HG03342 (cell line): ENCODE results near the gene REV1.
"Not testable (repeated sequence)": the region's sequence is repeated elsewhere in the genome, so short reads cannot be mapped to it uniquely, and the experiment has no call there.

Source experiments
- ATAC-seq: cut with Tn5 transposase; IDR thresholded peaks from one replicate; pipeline ENCODE4 v1.9.1; 2021; ENCODE audit warnings: mild to moderate bottlenecking, moderate library complexity; ENCODE audit not compliant: unreplicated experiment

Gene REV1

DNA sequence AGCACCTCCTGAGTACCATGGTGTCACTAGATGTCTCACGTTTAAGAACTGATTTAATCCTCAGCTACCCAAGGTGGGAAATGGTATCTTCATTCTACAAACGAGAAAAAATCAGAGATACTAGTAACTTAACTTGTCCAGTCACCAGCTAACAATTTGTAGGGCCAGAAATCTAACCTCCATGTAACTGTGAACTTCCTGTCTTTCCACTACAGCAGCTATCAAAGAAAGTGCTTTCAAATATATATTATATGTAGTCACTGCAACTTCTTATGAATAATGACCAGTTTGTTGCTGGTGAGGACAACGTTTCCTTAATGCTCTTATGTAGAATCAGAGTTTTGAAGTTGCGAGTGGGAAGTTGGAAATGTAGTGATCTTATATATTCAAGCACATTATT, 1.9 kb downstream of the REV1 start:
- ATAC-seq: no peak

DNA sequence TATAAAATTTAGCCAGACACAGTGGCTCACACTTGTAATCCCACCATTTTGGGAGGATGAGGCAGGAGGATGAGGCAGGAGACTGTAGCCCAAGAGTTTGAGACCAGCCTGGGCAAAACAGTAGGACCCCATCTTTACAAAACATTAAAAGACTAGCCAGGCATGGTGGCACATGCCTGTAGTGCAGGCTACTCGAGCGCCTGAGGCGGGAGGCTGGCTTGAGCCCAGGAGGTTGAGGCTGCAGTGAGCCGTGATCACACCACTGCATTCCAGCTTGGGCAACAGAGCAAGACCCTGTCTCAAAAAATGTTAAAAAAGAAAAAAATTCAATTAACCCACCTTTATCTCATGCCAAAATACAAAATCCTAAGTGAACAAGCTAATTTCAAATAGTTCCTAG, 4.0 kb downstream of the REV1 start:
- ATAC-seq: no peak

DNA sequence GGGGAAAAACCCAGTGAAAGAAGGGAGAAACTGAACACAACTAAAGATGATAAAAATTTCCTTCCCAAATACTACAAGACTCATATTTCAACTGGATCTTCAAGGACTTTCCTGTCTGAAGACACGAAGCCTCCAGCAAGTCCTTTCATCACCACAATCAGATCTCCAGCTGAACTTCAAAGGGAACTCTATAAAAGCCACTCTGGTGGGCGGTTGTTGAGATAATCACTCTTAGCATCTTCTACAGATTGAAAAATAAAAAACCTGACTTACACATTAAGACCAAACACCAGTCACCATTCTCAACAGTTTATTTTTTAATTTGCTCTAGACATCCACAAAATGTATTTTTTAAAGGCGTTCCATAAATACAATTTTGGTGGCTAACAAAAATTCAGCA, 4.4 kb downstream of the REV1 start:
- no peak for ATAC-seq

DNA sequence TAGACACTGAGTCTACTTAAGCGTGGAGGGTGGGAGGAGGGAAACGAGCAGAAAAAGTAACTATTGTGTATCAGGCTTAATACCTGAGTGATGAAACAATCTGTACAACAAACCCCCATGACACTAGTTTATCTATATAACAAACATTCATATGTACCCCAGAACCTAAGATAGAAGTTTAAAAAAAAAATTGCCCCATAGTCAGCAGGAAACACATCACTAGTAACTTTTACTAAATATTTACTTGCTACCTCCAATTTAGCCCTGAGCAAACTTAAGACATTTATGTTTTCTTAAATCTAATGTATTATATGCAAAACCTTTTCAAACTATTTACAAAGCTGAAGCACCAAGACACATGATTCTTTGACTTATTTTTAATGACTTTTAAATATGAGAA, 5.6 kb downstream of the REV1 start:
- ATAC-seq: no peak

DNA sequence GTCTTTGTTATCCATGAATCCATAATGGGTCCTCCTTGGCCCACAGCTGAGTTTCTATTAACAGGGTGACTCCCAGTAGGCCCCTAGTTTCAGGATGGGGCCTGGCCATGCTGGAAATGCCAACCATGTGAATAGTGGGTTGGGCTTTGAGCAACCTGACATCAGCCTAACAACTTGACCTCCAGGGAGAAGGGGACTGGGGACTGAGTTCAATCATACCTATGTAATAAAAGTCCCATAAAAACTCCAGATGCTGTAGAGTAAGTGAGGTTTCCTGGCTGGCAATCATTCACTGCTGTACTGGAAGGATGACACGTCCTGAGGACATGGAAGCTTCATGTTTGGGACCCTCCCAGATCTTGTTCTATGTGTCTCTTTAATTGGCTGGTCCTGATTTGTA, 7.9 kb downstream of the REV1 start:
- no peak for ATAC-seq

DNA sequence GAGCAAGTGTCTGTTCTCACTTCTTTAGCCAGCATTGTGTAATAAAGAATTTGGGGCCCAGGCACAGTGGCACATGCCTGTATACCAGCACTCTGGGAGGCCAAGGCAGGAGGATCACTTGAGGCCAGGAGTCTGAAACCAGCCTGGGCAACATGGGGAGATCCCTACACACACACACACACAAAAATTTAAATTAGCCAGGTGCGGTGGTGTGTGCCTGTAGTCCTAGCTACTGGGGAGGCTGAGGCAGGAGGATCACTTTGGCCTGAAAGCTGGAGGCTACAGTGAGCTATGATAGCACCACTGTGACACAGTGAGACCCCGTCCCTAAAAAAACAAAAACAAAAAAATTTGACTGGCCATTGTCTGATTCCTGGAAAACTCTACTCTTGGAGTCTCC, 8.3 kb downstream of the REV1 start:
- no peak for ATAC-seq

DNA sequence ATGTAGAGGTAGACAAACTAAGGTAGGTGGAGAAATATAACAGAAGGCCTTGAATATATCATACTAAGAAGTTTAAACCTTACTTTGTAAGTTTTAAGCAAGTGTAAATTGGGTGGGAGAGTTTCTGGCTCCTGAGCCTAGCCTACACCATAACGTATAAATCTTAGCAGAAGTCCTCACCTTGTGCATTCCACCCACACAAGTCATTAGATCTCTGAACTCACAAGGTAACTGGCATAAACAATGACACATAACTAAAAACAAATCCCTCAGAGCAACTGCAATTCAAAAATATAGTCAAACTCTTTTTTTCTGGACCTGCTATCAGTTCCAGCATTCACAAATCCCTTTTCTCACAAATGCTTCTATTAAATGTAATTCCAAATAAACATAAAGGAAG, 9.4 kb downstream of the REV1 start:
- no peak for ATAC-seq

DNA sequence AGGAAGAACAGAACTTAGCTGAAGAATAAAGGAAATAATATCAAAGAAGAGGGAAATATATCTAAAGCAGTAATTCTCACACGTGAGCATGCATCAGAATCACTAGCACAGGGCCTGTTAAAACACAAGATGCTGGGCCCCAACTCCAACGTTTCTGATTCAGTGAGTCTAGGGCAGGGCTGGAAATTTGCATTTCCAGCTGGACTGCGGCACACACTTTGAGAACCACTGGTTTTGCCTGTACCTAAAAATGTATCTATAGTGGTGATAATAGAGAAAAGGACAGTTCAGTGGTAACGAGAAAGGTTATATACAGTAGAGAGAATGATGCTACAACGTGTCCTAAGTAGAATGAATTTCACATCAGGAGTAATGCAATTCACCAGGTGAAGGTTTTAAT, 11.2 kb downstream of the REV1 start:
- no peak for ATAC-seq

DNA sequence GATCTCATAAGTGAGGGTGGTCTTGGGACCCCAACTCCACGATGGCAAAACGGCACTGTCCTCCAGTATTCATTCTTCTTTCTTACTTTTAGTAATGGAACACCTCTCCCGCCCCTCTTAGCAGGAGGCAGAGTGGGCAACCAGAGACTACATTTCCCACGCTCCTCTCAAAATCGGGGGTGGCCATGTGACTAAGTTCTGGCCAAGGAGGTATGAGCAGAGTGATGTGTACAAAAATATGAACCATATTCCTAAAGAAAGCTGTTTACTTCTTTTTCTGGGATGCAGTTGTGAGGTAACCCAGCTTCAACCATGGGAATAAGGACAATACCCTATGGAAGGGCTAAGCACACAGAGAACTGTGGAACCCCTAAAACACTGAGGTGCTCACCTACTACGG, 12.8 kb downstream of the REV1 start:
- ATAC-seq: no peak

DNA sequence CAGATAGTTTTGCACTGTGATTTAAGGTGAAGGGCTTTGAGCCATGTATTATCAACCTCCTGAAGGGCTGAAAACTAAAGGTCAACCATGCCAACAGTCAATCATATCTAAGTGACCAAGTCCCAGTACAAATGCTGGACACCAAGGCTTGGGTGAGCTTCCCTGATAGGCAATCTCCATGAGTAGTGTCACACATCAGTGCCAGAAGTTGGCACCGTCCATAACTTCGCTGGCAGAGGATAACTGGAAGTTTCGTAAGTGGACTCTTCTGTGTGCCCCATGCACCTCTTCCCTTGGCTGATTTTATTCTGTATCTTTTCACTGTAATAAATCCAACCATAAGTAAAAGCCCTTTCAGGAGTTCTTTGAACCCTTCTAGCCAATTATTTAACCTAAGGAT, 13.2 kb downstream of the REV1 start:
- ATAC-seq: no peak

DNA sequence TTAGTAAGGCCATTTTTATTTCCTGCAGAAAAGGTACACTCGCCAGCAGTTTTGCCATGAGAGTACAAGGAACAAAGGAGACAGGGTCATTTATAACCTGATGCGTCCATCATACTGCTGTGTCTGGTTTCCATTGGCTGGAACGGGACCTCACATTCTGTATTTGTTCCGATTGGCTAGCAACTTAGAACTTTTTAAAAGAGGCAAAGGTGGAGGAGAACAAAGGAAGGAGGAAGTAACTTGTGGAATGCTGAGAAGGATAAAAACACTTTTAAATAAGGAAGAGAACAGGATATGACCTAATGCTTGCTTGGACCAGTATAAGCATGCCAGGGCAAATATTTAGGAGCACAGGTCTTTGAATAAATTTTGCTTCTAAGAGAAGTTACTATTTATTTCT, 14.7 kb downstream of the REV1 start:
- ATAC-seq: not testable (repeated sequence)

DNA sequence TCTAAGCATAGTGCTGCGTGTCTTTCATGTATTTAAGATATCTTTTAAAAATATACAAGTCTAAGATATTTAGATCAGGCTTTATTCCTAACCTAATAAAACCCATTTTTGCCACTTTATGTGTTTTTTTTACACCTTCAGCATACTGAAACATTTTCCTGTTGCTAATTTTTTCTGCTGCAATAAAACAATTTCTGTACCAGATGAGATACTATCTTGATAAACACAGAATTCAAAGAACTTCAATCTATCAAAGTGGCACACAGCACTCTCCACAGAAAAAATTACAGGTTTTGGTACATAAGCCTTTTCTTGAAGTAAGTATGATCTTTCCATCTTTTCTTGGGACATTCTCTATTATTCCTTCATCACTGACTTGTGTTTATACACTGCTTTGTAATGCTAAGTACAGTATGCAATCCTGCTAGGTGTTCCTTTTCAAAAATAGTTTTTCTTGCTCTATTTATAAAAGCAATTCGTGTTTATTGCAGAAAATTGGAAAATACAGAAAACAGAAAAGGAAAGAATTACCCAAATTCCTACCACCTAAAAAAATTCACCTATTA, 16.2 kb downstream of the REV1 start:
- no peak for ATAC-seq

DNA sequence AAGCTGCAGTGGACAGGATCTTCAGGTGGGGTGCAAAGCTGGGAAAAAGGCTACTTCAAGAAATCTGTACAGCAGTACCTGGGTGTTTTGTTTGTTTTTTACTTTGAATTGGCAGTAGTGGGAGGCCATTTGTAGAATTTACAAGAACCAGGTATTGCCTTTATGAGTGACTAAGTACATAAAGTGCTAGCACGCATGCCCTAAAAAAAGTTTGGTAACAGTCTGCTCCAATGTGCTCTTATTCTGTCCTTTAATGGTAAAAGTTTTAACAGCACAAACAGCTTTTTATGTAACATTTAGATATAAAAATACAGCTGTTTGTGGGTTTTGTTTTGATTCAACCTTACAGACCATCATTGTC, 17.2 kb downstream of the REV1 start:
- no peak for ATAC-seq

DNA sequence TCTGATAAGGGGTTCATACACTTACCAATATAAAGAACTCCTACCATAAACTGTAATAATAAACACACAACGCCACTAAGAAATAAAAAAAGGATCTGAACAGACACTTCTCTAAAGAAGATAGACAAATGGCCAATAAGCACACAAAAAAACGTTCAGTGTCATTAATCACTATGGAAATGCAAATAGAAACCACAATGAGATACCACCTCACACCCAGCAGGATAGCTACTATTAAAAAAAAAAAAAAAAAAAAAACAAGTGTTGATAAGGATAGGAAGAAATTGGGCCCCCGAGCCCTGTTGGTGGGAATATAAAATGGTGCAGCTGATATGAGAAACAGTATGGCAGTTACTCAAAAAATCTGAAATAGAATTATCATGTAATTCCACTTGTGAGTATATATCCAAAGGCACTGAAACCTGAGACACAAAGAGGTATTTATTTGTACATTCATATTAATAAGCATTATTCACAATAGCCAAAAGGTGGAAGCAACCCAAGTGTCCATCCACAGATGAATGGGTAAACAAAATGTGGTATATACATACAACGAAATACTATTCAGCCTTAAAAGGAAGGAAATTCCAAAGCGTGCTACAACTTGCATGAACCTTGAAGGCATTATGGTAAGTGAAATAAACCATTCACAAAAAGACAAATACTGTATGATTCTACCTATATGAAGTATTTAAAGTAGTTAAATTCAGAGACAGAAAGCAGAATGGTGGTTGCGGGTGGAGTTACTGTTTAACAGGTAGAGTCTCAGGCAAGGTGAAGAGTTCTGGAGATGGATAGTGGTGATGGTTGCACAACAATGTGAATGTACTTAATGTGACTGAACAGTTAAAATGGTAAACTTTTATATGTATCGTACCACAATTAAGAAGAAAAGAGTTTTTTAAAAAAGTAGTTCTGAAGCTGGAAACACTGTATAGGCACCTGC, 17.9 kb downstream of the REV1 start:
- no peak for ATAC-seq

DNA sequence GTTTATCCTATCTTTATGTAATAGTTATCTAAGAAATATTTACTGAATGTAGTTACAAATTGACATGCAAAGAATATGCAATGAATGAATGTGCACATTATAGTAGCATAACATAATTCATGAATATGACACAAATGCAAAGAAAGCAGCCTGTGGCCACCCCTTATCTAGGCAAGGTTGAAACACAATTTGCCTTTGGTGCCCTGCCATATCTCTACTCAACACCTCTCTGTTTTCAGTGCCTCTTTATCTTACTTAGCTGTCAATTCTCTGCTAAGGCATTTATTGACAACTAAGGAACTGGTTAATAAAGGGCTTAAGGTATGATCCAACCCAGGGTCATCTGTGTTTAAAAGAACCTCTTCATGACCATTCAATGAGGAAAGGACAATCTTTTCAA, 18.9 kb downstream of the REV1 start:
- ATAC-seq: no peak

DNA sequence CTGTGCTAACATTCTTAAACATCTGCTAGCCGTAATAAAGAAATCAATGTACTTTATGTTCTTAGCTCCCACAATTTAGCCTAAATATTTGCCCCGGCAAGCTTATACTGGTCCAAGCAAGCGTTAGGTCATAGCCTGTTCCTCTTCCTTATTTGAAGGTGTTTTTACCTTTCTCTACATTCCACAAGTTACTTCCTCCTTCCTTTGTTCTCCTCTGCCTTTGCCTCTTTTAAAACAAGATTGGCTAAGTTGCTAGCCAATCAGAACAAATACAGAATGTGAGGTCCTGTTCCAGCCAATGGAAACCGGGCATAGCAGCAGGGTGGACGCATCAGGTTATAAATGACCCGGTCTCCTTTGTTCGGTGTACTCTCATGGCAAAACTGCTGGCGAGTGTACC, 19.4 kb downstream of the REV1 start:
- not testable (repeated sequence) for ATAC-seq

DNA sequence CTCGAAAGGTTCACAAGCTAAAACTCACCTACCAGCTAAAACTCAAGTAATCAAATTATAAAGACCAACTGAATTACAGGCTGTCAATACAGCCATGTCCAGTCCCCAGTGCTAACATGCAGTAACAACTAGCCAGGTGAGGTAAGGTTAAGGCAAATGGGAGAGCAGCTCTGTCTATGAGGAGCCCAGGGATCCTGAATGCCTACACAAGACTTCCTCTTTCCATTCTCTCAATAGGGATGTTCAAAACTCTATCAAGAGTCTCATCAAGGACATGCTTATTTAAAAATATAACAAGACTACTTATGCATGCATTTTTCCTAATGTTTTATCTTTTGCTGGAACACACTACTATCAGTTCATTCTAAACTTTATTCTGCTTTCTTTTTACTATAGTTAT, 20.4 kb downstream of the REV1 start:
- no peak for ATAC-seq

DNA sequence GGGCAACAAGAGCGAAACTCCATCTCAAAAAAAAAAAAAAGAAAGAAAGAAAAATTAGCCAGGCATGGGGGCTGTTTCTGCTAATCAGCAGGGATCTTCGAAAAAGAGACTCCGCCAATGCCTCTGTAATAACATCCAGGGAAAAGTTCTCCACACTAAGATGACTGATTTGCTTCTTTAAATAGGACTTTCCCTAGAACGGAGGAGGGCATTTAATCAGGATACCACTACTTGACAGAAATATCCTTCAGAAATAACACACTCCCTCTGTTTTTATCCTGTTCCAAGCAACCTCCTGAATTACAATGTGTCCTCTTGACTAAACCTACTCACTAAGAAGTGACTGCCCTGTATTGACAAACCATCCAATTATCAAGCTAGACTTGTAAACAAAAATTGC, 21.7 kb downstream of the REV1 start:
- no peak for ATAC-seq

DNA sequence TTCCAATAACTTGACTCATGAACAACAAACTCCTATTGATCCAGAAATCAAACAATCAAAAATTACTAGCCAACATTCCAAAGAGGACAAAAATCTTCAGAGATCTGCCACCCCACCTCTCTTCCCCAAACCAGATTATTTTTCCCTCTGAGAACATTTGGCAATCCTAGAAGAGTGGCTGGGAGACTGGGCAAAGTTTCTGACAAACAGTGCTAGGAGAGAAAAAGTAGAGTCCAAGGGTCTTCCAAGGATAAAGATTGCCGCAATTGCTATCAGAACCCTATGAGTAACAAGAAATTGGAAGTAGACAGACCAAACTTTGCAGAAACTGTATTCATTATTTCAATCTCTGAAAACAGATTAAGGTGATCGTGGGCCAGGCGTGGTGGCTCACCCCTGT, 22.4 kb downstream of the REV1 start:
- no peak for ATAC-seq

DNA sequence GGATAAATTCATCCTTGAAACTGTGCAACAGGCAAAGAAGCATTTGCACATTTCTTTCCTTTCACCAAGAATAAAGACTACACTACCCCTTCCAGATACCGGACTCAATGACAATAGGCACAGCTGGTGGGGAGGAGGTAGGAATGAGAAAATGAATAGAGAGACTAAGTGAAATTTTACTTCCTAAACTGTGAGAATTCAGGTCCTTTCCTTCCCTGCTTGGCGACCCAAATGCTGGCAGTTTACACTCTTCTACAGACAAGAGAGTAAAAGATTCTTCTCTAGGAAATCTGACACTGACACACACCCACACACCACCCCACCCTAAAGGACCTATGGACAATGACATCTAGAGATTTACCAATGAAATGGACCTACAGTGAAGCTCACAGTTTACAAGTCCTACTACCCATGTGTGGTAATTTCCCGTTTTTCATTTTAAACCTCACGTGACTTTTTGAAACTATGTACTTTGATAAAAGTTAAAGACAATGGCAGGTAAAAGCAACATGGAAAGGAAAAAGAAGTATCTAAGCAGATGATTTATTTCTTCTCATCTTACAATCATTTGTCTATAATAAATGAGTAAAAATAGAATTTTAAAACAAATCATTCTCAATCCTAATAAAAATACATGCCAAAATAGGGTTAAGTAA, 27.9 kb downstream of the REV1 start:
- ATAC-seq: no peak

DNA sequence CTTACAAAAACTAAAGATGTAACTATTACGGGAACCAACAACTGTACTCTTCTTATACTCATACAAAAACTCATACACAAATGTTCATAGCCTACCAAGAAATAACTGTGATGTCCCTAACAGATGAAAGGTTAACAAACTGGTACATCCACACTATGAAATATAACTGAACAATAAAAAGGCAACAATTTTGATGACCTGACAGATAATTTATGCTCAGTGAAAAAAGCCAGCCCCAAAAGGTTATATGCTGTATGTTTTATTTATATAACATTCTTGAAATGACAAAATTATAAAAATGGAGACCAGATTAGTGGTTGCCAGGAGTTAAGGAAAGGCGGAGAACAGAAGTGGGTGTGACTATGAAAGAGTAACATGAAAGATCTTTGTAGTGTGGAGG, 31.3 kb downstream of the REV1 start:
- ATAC-seq: no peak

DNA sequence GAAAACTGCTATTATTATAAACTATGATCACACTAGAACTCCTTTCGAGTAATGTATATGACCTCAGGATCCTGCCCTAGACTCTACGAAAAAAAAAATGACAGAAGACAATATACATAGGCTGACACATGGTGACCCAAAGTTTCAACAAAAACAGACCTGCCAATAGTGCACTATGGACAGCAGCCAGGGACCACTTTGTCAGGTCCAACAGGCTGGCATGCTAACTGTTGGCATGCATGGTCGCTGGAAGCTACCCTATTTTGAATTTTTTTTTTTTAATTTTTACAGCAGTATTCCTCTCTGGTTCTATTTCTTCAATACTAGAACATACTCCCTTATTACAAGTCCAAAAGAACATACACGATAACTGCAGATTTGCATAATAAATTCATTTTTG, 38.1 kb downstream of the REV1 start:
- no peak for ATAC-seq
